ENCODE results near the gene CIAO1. TPM values are rescaled to one million over a fixed set of nuclear protein-coding genes. Genes with fewer than 3 reads are reported as not detected.

CIAO1 gene
- total and polyA plus RNA-seq, 2 of the 13 experiments (the other 11 are each of a cell fraction or from before 2014, with no cell fraction given) = 99.3 to 120 TPM

- TF ChIP-seq ZBTB4 (CRISPR knock-in tag; IDR thresholded peaks at IDR 0.05; ENCODE audit: borderline replicate concordance) = no peak
- no peak for TF ChIP-seq ISL2 (CRISPR knock-in tag; IDR thresholded peaks at IDR 0.05)
- TF ChIP-seq ZNF10 (CRISPR knock-in tag; IDR thresholded peaks at IDR 0.05; ENCODE audit: borderline replicate concordance, low read depth) = no peak
- 0 out of 2 replicates have a peak, but pooled peaks have one; percentile 52 for TF ChIP-seq ATF5 (CRISPR knock-in tag; IDR thresholded peaks at IDR 0.05; ENCODE audit: low read depth)
- no peak; the same call in 1 of the 2 replicates for TF ChIP-seq ARHGAP35 (CRISPR knock-in tag; IDR thresholded peaks at IDR 0.05; ENCODE audit: borderline replicate concordance)
- TF ChIP-seq E2F2 (CRISPR knock-in tag; IDR thresholded peaks at IDR 0.05; ENCODE audit: borderline replicate concordance) = no peak
- TF ChIP-seq SRY (CRISPR knock-in tag; IDR thresholded peaks at IDR 0.05) = no peak
- TF ChIP-seq ZNF784 (CRISPR knock-in tag; IDR thresholded peaks at IDR 0.05; ENCODE audit: borderline replicate concordance) = peak; percentile 69; the same call in 1 of the 2 replicates
- no peak for TF ChIP-seq TOE1 (CRISPR knock-in tag; IDR thresholded peaks at IDR 0.05)
- TF ChIP-seq MXD3 (CRISPR knock-in tag; IDR thresholded peaks at IDR 0.05) = peak; percentile 5; the same call in 1 of the 2 replicates
- TF ChIP-seq SALL2 (CRISPR knock-in tag; IDR thresholded peaks at IDR 0.05) = no peak
- TF ChIP-seq SIN3B (IDR thresholded peaks at IDR 0.05; ENCODE audit: low read length) = no peak
- TF ChIP-seq ZNF83 (CRISPR knock-in tag; IDR thresholded peaks at IDR 0.05; ENCODE audit: borderline replicate concordance) = no peak
- TF ChIP-seq EZH2 (conservative IDR thresholded peaks at IDR 0.05; ENCODE audit: low read depth, low read length) = no peak; the same call in 1 of the 2 replicates
- 0 out of 2 replicates have a peak, but pooled peaks have one; percentile 16 for TF ChIP-seq ZNF691 (CRISPR knock-in tag; IDR thresholded peaks at IDR 0.05; ENCODE audit: borderline replicate concordance, low read depth)
- TF ChIP-seq ZNF674 (CRISPR knock-in tag; IDR thresholded peaks at IDR 0.05; ENCODE audit: low read depth) = no peak
- peak; percentile 55 for TF ChIP-seq UBTF (CRISPR knock-in tag; IDR thresholded peaks at IDR 0.05)
These were observed 55.0 kb downstream of the CIAO1 start (continued) for GRCh38 chr2:96320728-96321622.

Data from HepG2 (cell line).